Activated CD4-positive, alpha-beta T cell treated with anti-CD3 and anti-CD28 coated beads for 1 hour (primary cell): Measurements from ENCODE around the gene KANK3.
A peak's percentile ranks its signal among the peaks of the same experiment; 100 is the strongest.
"Not testable (repeated sequence)": the region's sequence is repeated elsewhere in the genome, so short reads cannot be mapped to it uniquely, and the experiment has no call there.

Source experiments
- DNase-seq: peaks from one replicate; pipeline ENCODE4 v3.0.0-alpha.2; 2020

KANK3 gene

DNA sequence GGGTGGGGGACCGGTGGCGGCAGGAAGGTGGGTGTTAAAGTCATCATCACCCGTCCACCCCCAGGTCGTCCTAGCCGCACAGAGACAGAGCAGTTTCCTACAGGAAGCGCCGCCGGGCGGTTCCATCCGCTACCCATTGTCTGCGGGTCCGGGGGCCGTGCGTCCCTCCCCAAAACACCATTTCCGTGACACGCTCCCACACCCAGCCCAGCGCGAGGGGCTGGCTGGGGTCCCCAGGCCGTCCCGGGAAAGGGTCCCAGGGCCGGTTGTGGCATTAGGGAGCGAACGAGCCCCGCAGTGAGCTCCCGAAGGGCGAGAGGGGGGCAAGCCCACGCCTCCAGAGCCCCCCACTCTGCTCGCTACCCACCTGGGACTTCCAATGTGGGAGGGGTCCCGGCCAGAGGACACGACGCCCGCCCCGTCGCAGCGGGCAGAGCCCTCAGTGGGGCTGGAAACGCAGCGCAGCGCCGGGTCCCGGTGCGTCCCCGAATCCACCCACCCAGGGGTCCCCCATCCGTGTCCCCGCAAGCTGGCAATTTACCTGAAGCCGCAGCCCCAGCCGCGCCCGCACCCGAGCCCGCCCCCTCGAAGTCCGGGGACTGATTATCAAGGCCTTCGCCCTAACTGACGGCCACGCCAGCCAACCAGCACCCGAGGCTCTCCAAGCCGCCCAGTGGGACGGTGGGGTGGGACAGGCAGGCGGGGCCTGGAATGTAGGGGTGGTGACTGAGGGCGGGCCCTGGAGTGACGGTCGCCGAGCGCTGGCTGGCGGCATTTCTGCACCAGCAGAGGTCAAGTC lies at the start of gene KANK3:
KANK3 (minus strand) TSS at position 579 of the 799 bp plus-strand sequence. CDS start 5,434 bp downstream, outside the sequence.
- DNase-seq, result peak; percentile 84

DNA sequence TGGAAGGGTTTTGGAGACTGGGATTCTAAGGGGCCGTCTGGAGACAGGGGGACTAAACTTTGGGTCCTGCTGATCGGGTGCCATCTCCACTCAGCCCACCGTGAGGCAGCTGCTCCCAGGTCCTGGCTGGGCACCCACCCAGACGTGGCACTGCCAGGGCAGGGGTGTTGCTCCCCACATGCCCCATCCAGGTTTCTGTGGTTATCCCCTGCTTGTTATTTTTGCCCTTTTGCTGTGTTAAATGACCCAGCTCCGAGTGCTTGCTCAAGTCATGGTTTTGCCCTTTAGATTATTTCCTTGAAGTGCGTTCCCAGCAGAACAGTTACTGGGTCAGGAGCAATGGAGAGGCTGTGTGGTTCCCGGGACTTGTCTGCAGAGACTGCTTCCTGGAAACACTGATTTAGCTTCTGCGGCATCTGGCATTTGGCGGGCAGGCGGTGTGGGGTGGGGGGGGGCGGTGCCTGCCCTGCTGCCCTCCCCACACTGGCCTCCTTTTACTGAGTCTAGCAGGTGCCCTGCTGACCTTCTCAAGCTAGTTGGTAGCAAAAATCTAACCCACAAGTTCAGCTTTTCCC lies 49.0 kb upstream of the KANK3 start:
- no peak for DNase-seq

DNA sequence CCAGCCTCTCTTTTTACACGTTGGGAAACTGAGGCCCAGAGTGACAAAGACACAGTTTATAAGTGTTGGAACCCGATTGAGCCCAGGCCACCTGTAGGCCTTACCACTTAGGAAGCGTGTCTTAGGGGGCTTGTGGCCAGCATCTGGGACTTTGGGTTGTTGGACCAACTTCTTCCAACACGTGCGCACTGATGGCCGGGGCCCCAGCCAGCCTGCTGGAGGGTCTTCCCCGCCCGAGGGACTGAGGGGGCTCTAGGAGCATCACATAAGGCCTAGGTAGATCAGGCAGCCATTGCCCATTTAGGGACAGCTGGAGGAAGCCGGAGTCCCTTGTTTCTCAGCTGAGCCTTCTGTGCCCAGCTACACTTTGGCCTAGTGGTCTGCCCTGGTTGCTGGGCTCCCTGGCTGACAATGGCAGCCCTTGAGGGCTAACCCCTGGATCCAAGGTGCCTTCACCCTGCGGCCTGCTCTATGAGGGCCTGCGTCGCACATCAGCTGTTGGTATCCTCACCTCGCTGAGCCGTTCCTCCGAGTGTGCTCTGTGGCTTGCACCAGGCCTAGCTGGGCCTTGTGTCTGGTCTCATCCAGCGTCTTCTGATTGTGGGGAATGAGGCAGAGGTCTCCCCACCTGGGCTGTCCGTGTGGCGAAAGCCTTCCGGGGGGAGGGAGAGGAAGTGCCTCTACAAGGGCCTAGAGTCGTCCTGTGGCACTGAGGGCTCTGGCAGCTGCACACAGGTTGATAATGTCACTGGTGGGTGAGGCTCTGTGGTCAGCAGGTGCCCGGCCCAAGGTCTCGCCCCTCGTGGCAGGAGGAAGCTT lies 48.3 kb upstream of the KANK3 start:
- no peak for DNase-seq

DNA sequence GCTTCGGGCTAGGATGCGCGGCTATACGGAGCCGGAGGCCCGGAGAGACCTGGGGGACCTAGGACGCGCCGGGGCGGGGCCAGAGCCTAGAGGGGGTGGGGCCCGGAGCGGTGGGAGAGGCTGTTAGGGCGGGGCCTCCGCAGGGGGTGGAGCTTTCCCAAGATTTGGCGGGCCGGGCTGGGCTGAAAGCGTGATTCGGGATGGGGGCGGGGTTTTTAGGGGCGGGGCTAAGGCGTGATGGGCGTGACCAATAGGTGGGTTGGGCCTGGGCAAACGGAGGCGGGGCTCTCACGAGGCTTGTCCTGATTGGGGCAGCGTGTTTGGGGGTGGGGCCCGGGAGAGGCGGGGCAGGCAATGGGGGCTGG lies 47.5 kb upstream of the KANK3 start:
- DNase-seq, result peak; percentile 83

DNA sequence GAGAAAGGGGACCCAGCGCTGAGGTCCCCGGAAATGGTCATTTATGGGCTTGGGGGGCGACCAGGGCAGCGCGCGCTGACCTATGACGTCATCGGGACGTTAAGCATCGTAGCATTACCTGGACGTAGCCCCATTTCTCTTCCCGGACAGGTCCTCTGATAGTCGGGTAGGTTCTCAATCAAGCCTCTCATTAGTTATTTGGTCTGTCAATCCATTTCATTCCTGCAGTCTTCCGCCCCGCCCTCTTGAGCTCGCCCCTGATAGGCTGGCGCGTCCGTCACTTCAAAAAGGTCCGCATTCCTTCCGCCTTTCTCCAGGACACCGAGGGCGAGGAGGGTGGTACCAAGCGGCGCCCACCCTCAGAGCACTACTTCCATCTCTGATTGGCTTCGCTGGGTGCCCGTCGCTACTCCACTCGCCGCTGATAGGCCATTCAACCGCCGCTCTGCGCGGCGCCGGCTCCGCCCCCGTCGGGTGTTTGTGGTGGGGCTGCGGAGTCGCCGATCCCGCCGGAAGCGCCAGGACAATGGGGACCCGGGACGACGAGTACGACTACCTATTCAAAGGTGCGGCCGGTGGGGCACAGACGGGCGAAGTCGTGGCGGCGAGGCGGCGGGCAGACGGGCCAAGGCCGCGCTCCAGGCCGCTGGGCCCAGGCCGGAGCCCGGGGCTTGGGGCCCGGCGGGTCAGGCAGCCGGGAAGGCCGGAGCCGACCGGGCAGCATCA lies 47.0 kb upstream of the KANK3 start, which contains the start of gene RAB11B:
RAB11B (plus strand) TSS at position 470 of the 726 bp plus-strand sequence; CDS start at position 527, 57 bp downstream.
- peak; percentile 96 for DNase-seq

DNA sequence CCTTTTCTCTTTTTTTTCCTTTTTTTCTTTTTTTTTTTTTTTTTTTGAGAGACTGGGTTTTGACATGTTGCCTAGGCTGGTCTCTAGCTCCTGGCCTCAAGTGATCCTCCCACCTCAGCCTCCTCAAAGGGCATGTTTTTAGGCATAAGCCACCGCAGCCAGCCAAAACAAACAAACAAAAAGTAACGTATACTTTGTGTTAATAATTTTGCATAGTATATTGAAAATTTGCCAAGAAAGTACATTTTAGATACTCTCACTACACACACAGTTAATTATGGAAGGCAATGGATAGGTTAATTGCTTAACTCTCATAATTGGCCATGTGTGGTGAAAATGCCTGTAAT lies 45.5 kb upstream of the KANK3 start:
- DNase-seq, result no peak

DNA sequence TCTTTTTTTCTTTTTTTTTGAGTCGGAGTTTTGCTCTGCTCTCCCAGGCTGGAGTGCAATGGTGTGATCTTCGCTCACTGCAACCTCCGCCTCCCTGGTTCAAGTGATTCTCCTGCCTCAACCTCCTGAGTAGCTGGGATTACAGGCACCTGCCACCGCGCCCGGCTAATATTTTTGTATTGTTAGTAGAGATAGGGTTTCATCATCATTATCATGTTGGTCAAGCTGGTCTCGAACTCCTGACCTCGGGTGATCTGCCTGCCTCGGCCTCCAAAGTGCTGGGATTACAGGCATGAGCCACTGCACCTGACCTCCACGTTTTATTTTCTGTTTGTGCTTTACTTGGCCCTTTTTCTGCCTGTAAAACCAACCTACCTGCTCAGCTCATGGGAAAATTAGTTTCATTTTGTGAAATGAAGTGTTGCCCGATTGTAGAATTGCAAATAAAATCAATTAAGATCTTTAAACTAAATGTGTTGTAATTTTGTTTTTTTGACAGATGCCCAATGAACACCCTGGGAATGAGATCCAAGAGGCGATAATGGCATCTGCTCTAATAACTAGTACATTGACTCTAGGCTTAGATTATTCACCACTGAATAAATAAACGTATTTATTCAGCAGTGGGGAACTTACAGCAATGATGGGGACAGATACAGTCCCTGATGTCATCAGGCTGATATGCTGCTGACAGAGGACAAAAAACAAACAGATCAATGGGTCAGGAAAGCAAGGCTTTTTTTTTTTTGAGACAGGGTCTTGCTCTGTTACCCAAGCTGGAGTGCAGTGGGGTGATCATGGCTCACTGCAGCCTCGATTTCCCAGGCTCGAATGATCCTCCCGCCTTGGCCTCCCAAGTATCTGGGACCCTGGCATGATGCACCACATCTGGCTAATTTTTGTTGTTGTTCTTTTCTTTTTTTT lies 44.9 kb upstream of the KANK3 start:
- DNase-seq, result no peak

DNA sequence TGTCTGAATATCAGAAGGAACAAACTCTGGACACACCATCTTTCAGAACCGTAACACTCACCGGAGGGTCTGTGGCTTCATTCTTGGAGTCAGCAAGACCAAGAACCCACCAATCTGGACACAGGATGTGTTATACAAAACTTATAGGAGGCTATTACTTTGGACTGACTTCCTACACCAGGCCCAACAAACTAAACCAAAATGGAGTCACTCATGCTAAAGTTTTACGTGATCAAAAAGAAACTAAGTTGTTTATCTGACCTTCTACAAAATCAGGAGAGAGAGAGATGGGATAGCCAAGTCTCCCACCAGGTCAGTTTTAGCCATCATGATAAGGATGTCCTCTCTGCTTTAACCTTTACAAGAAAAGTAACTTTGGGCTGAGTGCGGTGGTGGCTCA lies 43.9 kb upstream of the KANK3 start:
- no peak for DNase-seq

DNA sequence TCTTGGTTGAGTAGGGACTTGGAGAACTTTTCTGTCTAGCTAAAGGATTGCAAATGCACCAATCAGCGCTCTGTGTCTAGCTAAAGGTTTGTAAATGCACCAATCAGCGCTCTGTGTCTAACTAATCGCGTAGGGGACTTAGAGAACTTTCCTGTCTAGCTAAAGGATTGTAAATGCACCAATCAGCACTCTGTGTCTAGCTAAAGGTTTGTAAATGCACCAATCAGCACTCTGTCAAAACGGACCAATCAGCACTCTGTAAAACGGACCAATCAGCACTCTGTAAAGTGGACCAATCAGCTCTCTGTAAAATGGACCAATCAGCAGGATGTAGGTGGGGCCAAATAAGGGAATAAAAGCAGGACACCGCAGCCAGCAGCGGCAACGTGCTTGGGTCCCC lies 43.4 kb upstream of the KANK3 start:
- not testable (repeated sequence) for DNase-seq

DNA sequence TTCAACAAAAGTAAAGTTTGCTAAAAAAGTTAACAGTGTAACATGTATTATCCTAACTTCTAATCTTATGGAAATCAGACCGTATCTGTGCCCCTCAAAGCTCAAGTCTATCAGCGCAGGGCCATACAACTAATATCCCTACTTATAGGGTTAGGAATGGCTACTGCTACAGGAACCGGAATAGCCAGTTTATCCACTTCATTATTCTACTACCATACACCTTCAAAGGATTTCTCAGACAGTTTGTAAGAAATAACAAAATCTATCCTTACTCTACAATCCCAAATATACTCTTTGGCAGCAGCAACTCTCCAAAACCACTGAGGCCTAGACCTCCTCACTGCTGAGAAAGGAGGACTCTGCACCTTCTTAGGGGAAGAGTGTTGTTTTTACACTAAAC lies 42.5 kb upstream of the KANK3 start:
- DNase-seq, result not testable (repeated sequence)

DNA sequence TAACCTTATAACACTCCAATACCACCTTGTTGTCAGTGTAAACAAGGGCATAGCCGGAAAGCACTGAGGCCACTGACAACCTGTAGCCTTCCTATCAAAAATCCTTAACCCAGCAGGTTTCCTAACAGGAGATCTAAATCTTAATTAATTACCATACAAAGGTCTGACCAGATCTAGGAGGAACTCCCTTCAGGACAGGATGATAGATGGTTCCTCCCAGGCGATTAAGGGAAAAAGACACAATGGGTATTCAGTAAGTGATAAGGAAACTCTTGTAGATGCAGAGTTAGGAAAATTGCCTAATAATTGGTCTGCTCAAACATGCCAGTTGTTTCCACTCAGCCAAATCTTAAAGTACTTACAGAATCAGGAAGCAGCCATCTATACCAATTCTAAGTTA lies 42.0 kb upstream of the KANK3 start:
- DNase-seq, result not testable (repeated sequence)

DNA sequence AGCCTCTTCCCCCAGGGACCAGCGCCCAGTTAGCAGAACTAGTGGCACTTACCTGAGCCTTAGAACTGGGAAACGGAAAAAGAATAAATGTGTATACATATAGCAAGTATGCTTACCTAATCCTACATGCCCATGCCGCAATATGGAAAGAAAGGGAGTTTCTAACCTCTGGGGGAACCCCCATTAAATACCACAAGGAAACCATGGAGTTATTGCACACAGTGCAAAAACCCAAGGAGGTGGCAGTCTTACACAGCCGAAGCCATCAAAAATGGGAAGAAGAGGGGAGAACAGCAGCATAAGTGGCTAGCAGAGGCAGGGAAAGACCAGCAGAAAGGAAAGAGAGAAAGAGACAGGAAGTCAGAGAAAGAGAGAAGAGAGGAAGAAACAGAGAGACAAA lies 41.5 kb upstream of the KANK3 start:
- DNase-seq, result not testable (repeated sequence)

DNA sequence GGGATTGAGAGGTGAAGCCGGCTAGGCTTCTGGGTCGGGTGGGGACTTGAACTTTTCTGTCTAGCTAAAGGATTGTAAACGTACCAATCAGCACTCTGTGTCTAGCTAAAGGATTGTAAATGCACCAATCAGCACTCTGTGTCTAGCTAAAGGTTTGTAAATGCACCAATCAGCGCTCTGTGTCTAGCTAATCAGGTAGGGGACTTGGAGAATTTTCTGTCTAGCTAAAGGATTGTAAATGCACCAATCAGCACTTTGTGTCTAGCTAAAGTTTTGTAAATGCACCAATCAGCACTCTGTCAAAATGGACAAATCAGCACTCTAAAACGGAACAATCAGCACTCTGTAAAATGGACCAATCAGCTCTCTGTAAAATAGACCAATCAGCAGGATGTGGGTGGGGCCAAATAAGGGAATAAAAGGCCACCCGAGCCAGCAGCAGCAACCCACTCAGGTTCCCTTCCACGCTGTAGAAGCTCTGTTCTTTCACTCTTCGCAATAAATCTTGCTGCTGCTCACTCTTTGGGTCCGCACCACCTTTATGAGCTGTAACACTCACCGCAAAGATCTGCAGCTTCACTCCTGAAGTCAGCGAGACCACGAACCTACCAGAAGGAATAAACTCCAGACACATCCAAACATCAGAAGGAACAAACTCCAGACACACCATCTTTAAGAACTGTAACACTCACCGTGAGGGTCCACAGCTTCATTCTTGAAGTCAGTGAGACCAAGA lies 36.3 kb upstream of the KANK3 start:
- not testable (repeated sequence) for DNase-seq

DNA sequence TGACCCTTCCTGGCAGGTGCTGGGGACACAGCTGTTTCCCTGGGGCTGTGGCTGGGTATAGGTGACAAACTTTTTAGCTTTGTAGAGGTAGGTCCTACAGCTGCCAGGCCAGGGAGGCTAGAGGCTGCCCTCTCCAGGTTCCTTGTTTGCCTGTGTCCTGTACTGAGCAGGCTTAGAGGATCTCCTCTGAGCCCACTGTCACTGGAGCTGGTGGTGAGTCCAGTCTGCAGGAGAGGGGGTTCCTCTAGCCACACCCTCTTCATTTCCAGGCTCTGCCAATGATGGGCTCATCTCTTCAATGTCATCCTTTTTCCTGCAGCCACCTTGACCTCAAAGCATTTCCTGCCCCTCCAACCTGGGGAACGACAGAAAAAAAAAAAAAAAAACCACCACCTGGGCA lies 34.5 kb upstream of the KANK3 start:
- no peak for DNase-seq

DNA sequence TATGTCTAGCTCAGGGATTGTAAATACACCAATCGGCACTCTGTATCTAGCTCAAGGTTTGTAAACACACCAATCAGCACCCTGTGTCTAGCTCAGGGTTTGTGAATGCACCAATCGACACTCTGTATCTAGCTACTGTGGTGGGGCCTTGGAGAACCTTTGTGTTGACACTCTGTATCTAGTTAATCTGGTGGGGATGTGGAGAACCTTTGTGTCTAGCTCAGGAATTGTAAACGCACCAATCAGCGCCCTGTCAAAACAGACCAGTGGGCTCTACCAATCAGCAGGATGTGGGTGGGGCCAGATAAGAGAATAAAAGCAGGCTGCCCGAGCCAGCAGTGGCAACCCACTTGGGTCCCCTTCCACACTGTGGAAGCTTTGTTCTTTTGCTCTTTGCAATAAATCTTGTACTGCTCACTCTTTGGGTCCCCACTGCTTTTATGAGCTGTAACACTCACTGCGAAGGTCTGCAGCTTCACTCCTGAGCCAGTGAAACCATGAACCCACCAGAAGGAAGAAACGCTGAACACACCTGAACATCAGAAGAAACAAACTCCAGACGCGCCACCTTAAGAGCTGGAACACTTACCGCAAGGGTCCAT lies 33.4 kb upstream of the KANK3 start:
- not testable (repeated sequence) for DNase-seq

DNA sequence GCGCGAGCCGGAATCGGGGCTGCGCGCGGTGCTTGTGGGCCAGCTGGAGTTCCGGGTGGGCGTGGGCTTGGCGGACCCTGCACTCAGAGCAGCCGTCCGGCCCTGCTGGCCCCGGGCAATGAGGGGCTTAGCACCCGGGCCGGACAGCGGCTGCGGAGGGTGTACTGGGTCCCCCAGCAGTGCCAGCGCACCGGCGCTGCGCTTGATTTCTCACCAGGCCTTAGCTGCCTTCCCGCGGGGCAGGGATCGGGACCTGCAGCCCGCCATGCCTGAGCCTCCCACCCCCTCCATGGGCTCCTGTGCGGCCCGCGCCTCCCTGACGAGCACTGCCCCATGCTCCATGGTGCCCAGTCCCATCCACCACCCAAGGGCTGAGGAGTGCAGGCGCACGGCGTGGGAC lies 32.7 kb upstream of the KANK3 start:
- not testable (repeated sequence) for DNase-seq

DNA sequence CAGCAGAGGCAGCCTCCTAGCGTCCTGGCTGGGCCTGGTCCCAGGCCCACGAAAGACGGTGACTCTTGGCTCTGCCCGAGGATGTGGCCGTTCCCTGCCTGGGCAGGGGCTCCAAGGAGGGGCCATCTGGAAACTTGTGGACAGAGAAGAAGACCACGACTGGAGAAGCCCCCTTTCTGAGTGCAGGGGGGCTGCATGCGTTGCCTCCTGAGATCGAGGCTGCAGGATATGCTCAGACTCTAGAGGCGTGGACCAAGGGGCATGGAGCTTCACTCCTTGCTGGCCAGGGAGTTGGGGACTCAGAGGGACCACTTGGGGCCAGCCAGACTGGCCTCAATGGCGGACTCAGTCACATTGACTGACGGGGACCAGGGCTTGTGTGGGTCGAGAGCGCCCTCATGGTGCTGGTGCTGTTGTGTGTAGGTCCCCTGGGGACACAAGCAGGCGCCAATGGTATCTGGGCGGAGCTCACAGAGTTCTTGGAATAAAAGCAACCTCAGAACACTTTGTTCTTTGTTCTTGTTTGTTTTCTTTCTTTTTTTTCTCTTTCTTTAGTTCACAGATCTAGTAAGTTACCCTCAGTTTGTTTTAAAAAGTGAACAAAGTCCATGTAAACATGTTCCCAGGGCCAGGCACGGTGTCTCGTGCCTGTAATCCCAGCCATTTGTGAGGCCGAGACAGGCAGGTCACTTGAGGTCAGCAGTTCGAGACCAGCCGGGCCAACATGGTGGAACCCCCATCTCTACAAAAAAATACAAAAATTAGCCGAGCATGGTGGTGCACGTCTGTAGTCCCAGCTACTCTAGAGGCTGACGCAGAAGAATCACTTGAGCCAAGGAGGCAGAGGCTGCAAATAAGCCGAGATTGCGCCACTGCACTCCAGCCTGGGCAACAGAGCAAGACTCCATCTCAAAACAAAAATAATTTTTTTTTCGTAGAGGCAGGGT lies 31.1 kb upstream of the KANK3 start:
- no peak for DNase-seq

DNA sequence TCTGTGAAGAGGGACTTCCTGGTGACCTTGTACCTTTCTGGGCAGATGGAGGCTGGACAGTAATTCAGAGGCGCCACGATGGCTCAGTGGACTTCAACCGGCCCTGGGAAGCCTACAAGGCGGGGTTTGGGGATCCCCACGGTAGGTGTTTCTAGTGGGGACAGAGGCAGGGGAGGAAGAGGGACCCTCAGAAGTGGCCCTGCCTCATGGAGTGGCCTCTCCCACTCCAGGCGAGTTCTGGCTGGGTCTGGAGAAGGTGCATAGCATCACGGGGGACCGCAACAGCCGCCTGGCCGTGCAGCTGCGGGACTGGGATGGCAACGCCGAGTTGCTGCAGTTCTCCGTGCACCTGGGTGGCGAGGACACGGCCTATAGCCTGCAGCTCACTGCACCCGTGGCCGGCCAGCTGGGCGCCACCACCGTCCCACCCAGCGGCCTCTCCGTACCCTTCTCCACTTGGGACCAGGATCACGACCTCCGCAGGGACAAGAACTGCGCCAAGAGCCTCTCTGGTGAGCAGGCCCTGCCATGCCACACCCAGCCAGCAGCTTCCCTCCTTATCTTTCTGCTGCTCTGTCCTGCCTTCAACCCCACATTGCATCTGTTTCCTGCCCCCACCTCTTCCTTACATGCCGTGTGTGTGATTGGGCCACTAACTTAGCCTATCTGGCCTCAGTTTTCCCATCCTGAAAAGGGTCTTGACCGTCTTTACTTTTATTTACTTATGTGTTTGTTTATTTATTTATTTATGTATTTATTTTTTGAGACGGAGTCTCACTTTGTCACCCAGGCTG lies 28.1 kb upstream of the KANK3 start:
- DNase-seq, result no peak
